GM13977 (cell line): ENCODE measurements around the gene PIGM.
A peak's percentile ranks its signal among the peaks of the same experiment; 100 is the strongest.
"Not testable (repeated sequence)": the region's sequence is repeated elsewhere in the genome, so short reads cannot be mapped to it uniquely, and the experiment has no call there.

ENCODE experiments used
- DNase-seq: peaks from one replicate; pipeline ENCODE4 v3.0.0; 2012; ENCODE audit warnings: low spot score
- CTCF ChIP-seq: IDR thresholded peaks from 2 replicates; pipeline ENCODE4 v1.5.1; 2012; ENCODE audit warnings: mild to moderate bottlenecking, control low read depth; ENCODE audit not compliant: insufficient read depth; ENCODE audit errors: extremely low read depth, missing control alignments
- in situ Hi-C: fragments of 300-500 bp; cut with MboI; formaldehyde crosslinking; loops from one replicate; pipeline ENCODE4 v1.12.0; 2022; ENCODE audit warnings: low sequenced_read_pairs, low pct_unique_long_range_greater_than_20kb, mixed read lengths, inconsistent platforms; ENCODE audit not compliant: unreplicated experiment

PIGM gene

DNA sequence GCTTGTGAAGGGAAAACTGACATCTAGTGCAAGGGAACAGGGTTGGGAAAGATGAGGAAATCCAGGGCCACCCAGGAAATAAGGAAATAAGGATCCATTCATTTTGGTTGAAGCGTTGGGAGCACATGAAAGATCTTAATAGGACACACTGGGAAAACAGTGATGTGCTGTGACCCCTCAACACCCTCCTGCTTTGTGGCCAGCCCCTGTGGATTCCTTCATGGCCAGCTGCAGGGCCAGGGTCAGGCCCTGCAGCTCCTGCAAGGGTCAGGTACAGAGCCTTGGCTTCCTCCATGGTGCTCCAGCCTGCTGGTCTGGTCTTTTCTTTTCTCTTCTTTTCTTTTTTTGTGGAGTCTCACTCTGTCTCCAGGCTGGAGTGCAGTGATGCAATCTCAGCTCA is 18.8 kb upstream of the PIGM start:
- in situ Hi-C loops = no loop called here
- TF ChIP-seq CTCF = no peak
- no peak for DNase-seq

- in situ Hi-C loops, DNase-seq: not testable (repeated sequence)
These were observed 18.4 kb upstream of the PIGM start for GRCh38 chr1:160050182-160050581.

- DNase-seq = no peak
- no peak for TF ChIP-seq CTCF
- in situ Hi-C loops = loop anchor here (5.0 kb wide), 1 partner anchor 33 kb away; the partner anchor contains the start of gene KCNJ9
These were observed 17.3 kb upstream of the PIGM start for GRCh38 chr1:160049101-160049500.

- DNase-seq = no peak
- no peak for TF ChIP-seq CTCF
- in situ Hi-C loops = loop anchor here (5.0 kb wide), 1 partner anchor 34 kb away; the partner anchor contains the start of gene KCNJ9
These were observed 16.5 kb upstream of the PIGM start for GRCh38 chr1:160048335-160048734.

GRCh38 chr1:160047111-160047991 is 15.6 kb upstream of the PIGM start:
- TF ChIP-seq CTCF = no peak
- DNase-seq = no peak
- in situ Hi-C loops = loop anchor here (5.0 kb wide), 1 partner anchor 35 kb away; the partner anchor contains the start of gene KCNJ9

GRCh38 chr1:160046494-160047110 is 14.8 kb upstream of the PIGM start:
- peak; percentile 75 for DNase-seq
- TF ChIP-seq CTCF = peak; percentile 71
- in situ Hi-C loops = loop anchor here (5.0 kb wide), 1 partner anchor 36 kb away; the partner anchor contains the start of gene KCNJ9

- in situ Hi-C loops = loop anchor here (5.0 kb wide), 1 partner anchor 37 kb away; the partner anchor contains the start of gene KCNJ9
- TF ChIP-seq CTCF = no peak
- no peak for DNase-seq
These were observed 13.9 kb upstream of the PIGM start for GRCh38 chr1:160045653-160046052.
